Nucleus accumbens (tissue), 56 donors: ENCODE results near the gene SYCE1L.
"Not testable (repeated sequence)": the region's sequence is repeated elsewhere in the genome, so short reads cannot be mapped to it uniquely, and the experiment has no call there.

ENCODE experiments used
- DNase-seq, 56 donors: peaks; one replicate each; lab custom pipeline; 2025; lab: John Stamatoyannopoulos, UW

SYCE1L gene, protein sequence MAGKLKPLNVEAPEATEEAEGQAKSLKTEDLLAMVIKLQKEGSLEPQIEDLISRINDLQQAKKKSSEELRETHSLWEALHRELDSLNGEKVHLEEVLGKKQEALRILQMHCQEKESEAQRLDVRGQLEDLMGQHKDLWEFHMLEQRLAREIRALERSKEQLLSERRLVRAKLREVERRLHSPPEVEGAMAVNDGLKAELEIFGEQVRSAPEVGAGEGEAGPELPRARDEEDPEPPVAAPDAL

DNA sequence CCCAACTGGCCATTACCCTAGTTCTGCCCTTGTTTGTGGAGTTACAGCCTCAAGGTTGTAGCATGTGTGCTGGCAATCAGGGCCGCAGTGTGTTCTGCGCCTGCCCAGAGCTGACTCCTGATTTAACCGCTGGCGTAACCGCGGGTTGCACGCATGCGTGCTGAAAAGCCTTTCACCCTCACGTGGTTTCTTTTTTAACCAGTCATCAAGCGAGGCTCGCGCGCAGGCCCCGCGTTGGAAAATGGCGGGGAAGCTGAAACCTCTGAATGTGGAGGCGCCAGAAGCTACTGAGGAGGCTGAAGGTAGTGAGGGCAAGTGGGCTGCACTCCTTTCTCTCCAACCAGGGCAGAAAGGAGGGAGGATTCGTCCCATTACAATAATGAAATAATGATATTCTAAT lies at the start of gene SYCE1L:
SYCE1L (plus strand) TSS at position 198 of the 400 bp plus-strand sequence; CDS start at position 242, 44 bp downstream.
- DNase-seq, result no peak

DNA sequence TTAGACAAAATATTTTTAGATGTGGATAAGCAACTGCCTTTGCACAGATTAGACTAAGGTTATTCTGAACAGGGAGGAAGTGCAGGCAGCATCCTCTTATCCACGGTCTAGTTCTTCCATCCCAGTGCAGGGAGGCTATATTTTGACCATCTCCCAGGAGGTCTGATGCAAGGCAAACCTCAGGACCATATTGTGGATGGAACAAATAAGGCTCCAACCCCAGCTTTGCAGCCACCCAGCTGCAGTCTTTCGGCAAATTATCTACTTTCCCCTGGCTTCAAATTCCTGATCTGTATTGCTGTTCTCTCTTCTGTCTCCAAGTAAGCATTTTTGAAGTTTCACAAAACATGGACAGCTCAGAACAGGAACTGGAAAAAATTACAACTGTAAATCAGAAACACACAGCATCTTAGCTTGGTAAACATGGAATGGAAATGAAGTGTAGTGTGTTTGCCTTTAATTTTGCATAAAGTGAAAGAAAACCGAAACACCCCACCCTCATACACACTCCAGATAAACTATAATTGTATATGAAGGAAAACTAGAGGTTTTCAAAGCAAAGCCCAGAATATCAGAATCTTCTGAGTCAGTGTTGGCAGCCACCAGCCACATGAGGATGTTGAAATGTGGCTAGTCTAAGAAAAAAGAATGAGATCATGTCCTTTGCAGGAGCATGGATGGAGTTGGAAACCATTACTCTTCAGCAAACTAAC lies 41.7 kb upstream of the SYCE1L start:
- no peak for DNase-seq

DNA sequence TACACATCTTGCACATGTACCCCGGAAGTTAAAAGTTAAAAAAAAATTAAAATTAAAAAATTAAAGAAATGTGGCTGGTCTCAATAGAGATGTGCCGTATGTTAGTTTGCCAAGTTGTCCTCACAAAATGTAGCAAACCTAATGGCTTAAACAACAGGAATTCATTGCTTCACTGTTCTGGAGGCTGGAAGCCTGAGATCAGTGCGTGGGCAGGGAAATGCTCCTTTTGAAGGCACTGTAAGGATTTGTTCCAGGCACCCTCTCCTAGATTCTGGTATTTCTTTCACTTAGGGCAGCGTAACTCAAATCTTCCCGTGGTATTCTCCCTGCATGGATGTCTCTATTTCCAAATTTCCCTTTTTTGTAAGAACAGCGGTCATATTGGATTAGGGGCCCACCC lies 40.9 kb upstream of the SYCE1L start:
- no peak for DNase-seq

DNA sequence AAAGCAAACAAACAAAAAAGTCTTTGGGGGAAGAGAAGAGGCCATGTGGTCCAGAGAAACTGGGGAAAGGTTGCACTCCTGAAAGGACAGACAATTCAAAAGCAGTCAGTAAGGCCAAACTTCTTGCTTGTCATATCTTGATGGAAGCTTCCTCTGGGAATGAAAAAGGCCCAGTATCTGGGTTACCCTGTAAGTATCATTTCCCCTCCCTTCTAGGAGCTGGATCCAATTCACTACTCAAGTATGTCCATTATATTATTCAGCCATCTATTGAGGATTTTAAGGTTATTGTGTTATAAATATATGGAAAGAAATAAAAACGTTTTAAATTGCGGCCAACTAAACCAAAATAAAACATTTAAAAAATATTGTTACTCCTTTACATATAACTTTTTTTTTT lies 34.2 kb upstream of the SYCE1L start:
- no peak for DNase-seq

DNA sequence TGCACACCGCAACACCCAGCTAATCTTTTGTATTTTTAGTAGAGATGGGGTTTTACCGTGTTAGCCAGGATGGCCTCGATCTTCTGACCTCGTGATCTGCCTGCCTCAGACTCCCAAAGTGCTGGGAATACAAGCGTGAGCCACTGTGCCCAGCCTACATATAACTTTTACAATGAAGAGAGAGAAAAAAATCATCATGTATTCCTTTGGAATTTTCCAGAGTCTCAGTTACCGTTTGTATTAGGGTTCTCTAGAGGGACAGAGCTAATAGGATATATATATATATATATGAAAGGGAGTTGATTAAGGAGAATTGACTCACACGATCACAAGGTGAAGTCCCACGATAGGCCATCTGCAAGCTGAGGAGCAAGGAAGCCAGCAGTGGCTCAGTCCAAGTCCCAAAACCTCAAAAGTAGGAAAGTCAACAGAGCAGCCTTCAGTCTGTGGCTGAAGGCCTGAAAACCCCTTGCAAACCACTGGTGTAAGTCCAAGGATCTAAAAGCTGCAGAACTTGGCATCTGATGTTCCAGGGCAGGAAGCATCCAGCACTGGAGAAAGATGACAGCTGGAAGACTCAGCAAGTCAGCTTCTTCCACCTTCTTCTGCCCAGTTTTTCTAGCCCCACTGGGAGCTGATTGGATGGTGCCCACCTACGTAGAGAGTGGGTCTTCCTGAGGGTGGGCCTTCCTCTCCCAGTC lies 33.5 kb upstream of the SYCE1L start:
- not testable (repeated sequence) for DNase-seq

DNA sequence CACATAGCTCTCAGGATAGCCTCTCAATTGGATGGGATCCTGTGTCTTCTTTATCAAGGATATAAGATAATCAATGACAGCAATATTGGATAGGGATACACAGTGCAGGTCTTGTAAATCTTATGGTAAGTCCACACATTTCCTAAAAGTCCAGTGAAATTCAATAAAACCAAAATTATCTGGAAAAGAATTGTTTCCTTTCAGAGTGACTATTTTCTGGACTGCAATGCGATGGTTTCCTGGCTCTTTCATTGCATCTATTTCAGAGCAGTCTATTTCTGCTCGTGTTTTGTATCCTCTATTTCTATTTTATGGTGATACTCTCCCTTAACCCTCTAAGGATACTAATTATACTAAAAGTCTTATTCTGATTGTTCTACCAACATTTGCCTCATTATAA lies 32.5 kb upstream of the SYCE1L start:
- no peak for DNase-seq

DNA sequence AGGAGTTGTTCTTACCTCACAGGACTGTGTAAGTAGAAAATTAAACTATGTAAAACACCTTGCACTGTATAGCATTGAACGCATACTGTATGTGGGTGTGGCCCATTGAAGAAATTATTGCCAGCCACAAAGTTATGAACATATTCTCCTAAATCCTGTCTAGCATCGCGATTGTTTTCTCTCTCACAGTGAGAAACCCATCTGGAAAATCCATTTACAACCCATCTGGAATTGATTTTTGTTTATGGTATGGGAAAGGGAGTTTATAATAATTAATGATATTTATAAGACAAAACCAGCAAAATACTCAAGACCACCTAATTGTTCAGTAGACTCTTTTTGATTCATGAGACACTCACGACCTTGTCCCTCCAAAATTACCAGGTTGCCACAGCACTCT lies 30.3 kb upstream of the SYCE1L start:
- no peak for DNase-seq

DNA sequence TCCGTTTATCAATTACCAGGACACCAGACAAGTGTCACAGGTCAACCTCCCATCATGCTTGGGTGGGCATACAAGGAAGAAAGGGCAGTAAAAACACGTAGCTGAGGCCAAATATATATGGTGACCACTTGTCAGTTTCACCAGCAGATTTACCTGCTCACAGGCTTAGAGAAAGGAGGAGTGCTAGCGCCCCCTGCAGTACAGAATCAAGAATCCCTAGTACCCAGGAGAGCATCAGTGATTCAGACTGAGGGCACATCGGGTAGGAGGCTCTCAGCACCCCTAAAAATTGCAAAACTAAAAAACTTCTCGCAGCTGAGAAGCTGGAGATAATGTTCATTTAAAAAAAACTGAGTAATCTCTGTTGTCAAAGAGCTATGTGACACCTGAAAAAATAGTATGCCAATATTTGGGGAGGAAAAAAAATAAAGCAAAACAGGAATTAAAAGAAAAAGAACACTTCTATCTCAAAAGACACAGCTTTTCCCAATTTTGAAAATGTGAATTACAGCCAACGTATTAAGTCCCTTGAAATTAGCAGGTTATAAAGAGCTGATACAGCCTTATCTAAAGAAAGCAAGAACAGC lies 29.5 kb upstream of the SYCE1L start:
- DNase-seq, result peak in 17 of 56 donors; percentile 0 to 61 (median 11)

DNA sequence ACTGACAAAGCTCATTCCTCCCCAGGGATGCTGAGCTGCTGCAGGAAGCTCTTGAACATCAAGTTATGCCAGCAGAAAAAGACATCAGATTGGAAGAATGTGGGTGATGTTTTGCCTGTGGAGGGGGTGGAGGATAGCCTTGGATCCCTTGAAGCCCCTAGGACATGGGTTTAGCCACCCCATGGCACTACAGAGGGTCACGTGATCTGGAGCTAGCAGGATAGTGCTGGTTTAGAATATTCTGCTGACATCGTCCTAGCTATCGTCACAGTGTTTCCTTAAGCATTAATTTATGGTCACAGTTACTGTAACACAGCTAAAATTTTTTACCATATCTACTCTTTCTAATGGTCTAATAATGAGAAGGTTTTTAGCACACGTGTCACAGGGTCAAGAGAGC lies 28.4 kb upstream of the SYCE1L start:
- DNase-seq, result no peak

DNA sequence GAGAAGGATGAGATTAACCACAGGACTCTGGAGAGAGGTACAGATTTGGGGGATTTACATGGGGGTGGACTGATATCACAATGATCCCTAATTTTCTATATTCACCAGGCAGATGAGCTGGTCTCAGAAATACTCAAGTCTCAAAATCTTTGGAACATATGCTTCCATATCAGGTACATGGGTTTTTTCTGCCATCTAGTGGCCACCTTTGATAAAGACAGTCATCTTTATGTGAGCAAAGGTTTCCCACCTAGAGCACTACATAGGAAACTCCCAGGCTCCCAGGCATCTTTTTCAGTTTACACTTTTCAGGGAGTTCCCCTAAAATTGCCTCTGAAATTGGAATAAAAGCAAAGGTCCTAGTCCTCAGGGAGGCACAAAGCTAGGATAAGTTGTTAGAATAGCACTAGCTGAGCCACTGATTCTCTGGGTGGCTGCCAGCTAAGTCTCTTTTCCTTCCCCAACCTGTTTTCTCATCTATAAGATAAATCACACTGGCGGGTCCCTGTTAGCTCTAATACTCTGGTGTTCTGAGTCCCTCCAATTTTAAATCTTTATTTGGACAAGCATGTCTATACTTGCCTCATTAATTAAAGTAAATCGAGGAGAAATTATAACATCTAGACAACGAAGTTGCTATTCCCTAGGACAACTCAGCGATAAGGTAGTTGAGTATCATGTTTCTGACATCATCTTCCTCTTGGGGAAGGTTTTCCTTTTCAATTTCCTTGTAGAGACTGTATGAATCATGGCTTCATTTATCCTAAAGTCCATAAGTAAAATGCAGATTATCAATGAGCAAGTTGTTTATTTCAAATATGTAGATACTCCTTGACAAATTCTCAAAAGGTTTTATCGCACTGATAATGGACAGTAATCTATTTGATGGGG lies 27.2 kb upstream of the SYCE1L start:
- peak in 10 of 56 donors; percentile 2 to 48 (median 12) for DNase-seq

DNA sequence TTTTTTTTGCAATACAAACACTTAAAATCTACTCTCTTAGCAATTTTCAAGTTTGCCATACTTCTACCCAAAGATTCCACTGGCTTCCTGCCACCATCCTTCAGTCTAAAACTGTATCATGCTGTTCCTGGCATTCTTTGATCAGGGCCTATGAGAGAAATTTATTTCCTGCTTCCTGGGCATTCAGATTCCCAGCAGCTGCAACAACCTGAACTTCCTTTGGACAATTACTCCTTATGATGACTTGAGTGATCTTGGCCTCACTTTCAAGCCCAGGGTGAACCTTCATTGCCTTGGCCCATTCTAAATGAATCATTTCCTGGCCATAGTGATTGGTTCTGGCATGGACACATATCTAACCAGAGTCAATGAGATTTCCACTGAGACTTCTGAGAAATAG lies 26.3 kb upstream of the SYCE1L start:
- no peak for DNase-seq

DNA sequence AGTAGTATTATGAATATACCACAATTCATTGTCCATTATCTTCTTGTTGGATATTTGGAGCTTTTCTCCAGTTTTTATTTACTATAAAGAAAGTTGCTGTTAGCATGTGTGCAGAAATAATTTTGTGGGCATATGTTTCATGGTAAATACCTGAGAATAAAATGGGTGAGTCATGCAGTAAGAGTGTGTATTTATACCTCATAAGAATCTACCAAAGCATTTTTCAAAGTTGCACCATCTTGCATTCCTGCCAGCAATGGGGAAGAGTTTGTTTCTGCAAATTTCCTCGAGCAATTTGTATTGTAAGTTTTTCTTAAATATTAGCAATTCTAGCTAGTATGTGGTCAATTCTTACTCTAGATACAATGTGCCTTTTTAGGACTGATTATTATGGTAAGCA lies 16.1 kb upstream of the SYCE1L start:
- DNase-seq, result no peak

DNA sequence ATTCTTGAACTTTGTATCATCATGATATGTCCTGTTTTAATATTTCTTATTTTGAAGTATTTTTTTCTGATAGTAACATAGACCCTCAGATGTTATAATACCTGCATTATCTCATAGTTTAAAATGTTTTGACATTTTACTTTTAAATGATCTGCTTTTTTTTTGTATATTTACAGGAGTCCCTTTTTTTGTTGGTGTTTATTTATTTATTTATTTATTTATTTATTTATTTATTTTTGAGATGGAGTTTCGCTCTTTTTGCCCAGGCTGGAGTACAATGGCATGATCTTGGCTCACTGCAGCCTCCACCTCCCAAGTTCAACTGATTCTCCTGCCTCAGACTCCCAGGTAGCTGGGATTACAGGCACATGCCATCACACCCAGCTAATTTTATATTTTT lies 12.9 kb upstream of the SYCE1L start:
- DNase-seq, result not testable (repeated sequence)

DNA sequence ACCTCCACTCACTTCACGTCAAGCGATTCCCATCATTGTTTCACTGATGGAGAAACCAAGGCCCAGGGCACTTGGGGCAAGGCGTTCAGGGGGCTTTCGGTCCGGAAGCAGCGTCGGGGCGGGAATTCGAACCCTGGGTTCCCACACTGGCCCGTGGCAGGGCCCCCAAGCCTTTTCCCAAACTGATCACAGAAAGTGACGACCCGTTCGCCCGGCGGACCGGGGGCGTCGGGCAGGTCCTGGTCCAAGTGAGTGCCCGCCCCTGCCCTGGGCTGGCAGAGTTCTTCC lies 9.1 kb upstream of the SYCE1L start:
- DNase-seq, result no peak

DNA sequence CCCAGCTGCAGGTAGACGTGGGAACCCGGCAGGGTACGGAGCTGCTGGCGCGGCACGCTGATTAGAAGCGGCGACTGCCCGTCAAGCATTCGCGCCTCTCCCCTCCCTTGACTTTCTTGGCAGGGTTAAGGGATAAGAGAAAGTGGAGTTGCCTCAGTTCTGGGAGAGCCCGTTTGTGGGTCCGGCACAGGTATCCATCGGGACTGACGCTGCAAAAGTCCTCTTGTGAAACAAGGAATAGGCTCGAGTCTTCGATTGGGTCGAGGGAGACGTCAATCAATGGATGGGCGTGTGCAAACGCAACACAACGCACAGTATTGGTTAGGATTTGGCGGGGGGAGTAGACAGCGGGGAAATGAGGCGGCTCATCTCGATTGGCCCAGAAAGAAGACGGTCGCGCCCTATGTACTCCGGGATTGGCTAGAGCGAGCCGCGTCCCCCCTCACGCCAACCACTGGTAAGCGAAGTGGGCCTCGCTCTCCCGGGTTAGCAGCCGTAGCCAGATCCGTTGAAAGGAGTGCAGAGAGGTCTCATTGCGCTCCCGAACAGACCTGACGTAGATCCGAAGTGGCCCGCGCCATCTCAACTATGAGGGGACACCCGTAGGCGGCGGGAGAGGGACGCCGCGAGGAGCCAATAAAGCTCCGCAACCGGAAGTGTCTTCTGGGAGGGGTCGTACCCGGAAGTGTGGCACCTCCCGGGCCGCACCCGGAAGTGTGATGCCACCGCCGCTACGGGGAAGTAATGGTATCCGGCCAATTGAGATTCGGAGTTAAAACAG lies 8.5 kb upstream of the SYCE1L start, which contains the start of gene MON1B:
MON1B (plus strand) TSS at position 713 of the 781 bp plus-strand sequence. CDS start 296 bp downstream, outside the sequence.
- DNase-seq, result peak; percentile 84 to 99 (median 97)

DNA sequence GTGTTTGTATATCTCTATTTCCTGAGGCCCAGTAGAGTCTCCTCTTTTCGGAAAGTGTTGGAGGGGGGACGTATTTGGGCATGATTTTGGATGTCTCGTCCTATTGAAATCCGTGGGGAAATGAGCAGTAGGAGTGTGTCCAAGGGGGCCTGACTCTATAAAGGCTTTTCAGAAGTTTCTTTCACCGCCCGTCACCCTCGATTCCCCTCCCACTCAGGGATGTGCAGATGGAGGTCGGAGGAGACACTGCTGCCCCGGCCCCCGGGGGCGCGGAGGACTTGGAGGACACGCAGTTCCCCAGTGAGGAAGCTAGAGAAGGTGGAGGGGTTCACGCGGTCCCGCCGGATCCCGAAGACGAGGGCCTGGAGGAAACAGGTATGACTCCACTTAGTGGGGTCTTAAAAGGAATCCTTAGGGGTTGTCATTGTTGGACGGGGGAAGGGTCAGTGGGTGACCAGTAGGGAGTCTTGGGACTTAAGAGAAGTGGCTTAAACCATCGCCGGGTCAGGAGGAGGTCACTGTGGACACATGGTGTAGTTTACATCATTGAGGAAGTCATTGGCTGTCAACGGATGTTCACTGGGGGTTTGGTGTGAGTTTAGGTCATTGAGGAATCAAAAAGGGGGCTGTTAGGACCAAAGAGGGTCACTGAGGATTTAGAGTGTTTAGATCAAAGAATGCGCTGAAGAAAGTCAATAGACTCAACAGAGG lies 7.8 kb upstream of the SYCE1L start:
- peak in 7 of 56 donors; percentile 26 to 62 (median 48) for DNase-seq

DNA sequence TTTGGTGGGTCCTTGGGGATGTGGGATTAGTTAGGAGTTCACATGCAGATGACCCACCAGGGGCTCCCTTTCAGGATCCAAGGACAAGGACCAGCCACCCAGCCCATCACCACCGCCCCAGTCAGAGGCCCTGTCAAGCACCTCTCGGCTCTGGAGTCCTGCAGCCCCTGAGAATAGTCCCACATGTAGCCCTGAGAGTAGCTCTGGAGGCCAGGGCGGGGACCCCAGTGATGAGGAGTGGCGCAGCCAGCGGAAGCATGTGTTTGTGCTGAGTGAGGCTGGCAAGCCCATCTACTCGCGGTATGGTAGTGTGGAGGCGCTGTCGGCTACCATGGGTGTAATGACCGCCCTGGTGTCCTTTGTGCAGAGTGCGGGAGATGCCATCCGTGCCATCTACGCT lies 5.8 kb upstream of the SYCE1L start:
- no peak for DNase-seq

DNA sequence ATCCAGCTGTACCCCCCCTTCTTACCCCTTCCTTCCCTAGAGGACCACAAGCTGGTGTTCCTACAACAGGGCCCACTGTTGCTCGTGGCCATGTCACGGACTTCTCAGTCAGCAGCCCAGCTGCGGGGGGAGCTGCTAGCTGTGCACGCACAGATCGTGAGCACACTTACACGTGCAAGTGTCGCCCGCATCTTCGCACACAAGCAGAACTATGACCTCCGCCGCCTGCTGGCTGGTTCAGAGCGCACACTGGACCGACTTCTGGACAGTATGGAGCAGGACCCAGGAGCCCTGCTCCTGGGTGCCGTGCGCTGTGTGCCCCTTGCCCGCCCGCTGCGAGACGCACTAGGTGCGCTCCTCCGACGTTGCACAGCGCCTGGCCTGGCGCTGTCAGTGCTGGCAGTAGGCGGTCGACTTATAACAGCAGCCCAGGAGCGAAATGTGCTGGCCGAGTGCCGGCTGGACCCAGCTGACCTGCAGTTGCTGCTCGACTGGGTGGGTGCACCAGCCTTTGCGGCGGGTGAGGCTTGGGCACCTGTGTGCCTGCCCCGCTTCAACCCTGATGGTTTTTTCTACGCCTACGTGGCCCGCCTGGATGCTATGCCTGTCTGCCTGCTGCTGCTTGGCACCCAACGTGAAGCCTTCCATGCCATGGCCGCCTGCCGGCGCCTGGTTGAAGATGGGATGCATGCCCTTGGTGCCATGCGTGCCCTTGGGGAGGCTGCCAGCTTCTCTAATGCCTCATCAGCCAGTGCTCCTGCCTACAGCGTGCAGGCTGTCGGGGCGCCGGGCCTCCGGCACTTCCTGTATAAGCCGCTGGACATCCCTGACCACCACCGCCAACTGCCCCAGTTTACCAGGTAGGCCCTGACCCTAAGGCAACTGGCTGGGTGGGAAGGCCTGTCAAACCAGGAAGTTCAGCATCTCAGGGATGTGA lies 4.6 kb upstream of the SYCE1L start:
- DNase-seq, result no peak
